HCEC 1CT (cell line): ENCODE data around the gene RNGTT.
"Not testable (repeated sequence)": the region's sequence is repeated elsewhere in the genome, so short reads cannot be mapped to it uniquely, and the experiment has no call there.

Source experiments
- DNase-seq: peaks from one replicate; pipeline ENCODE4 v3.0.0-alpha.2; 2017

The RNGTT gene

GRCh38 chr6:88858455-88858854 lies 105.0 kb downstream of the RNGTT start:
- DNase-seq, result no peak

- DNase-seq, result no peak
Measured at GRCh38 chr6:88856566-88856965, 106.9 kb downstream of the RNGTT start.

- DNase-seq, result no peak
Measured at GRCh38 chr6:88855541-88856147, 107.8 kb downstream of the RNGTT start.

GRCh38 chr6:88852775-88853174 lies 110.6 kb downstream of the RNGTT start:
- DNase-seq, result no peak

GRCh38 chr6:88852000-88852399 lies 111.4 kb downstream of the RNGTT start:
- no peak for DNase-seq

- no peak for DNase-seq
Measured at GRCh38 chr6:88848870-88849269, 114.5 kb downstream of the RNGTT start.

GRCh38 chr6:88843040-88843439 lies 120.4 kb downstream of the RNGTT start:
- DNase-seq, result peak; percentile 88

- DNase-seq, result no peak
Measured at GRCh38 chr6:88842320-88842719, 121.1 kb downstream of the RNGTT start.

GRCh38 chr6:88840796-88841539 lies 122.5 kb downstream of the RNGTT start:
- DNase-seq, result peak; percentile 28

- DNase-seq, result no peak
Measured at GRCh38 chr6:88840289-88840688, 123.1 kb downstream of the RNGTT start.

- no peak for DNase-seq
Measured at GRCh38 chr6:88839280-88839679, 124.1 kb downstream of the RNGTT start.

GRCh38 chr6:88835210-88835609 lies 128.2 kb downstream of the RNGTT start:
- DNase-seq, result no peak

GRCh38 chr6:88833071-88833470 lies 130.3 kb downstream of the RNGTT start:
- DNase-seq, result not testable (repeated sequence)

GRCh38 chr6:88827599-88827998 lies 135.8 kb downstream of the RNGTT start:
- not testable (repeated sequence) for DNase-seq

GRCh38 chr6:88825856-88826255 lies 137.6 kb downstream of the RNGTT start:
- DNase-seq, result no peak

- DNase-seq, result peak; percentile 67
Measured at GRCh38 chr6:88823998-88824397, 139.4 kb downstream of the RNGTT start.

GRCh38 chr6:88815491-88815890 lies 147.9 kb downstream of the RNGTT start:
- no peak for DNase-seq

GRCh38 chr6:88814909-88815308 lies 148.5 kb downstream of the RNGTT start:
- DNase-seq, result no peak

- DNase-seq, result no peak
Measured at GRCh38 chr6:88813045-88813444, 150.4 kb downstream of the RNGTT start.

- DNase-seq, result no peak
Measured at GRCh38 chr6:88810701-88811100, 152.7 kb downstream of the RNGTT start.

GRCh38 chr6:88810089-88810488 lies 153.3 kb downstream of the RNGTT start:
- no peak for DNase-seq

GRCh38 chr6:88808381-88808780 lies 155.0 kb downstream of the RNGTT start:
- no peak for DNase-seq

GRCh38 chr6:88807622-88808021 lies 155.8 kb downstream of the RNGTT start:
- no peak for DNase-seq

- DNase-seq, result no peak
Measured at GRCh38 chr6:88806728-88807127, 156.7 kb downstream of the RNGTT start.

- peak; percentile 55 for DNase-seq
Measured at GRCh38 chr6:88804701-88805100, 158.7 kb downstream of the RNGTT start.
